ENCODE data around the gene MAML2. TPM values are rescaled to one million over a fixed set of nuclear protein-coding genes. Genes with fewer than 3 reads are reported as not detected.

MAML2 gene
- total RNA-seq, 1 experiment from 2014 or later: 28.3 TPM

GRCh38 chr11:95943546-95943945 is 399.4 kb downstream of the MAML2 start:
- DNase-seq: no peak
- Histone ChIP-seq H3K27ac (no peak overlapping the region), H3K4me2 (no peak overlapping the region), H3K4me3 (no peak overlapping the region), H3F3A (ENCODE audit: insufficient read depth, low read depth) (no peaks in the 10 kb centered on the region), H3K9me3 (ENCODE audit: insufficient read depth, low read depth) (peaks cover 16% of the 10 kb centered on the region), H3K9me2 (ENCODE audit: insufficient read depth) (no peaks in the 10 kb centered on the region), H3K36me3 (ENCODE audit: low read depth) (no peaks in the 10 kb centered on the region), H4K20me1 (ENCODE audit: insufficient read depth) (no peaks in the 10 kb centered on the region), H3K79me2 (ENCODE audit: low read depth) (no peaks in the 10 kb centered on the region), H3K4me1 (replicated peaks; ENCODE audit: insufficient read depth) (no peaks in the 10 kb centered on the region), H2AFZ (no peak overlapping the region), H3K27me3 (ENCODE audit: insufficient read depth, low read depth) (no peaks in the 10 kb centered on the region)
- ChIA-PET CTCF (no interaction called here), POLR2A (ENCODE audit: unreplicated experiment) (no interaction called here)
- no TSS peak for BruUV-seq (replicated peaks)
- intact Hi-C loops (cut with micrococcal nuclease; ENCODE audit: unreplicated experiment): no loop called here
- no peak for TF ChIP-seq EZH2 (IDR thresholded peaks at IDR 0.05; ENCODE audit: low read depth)
- TF ChIP-seq CTCF (conservative IDR thresholded peaks at IDR 0.05): no peak

GRCh38 chr11:95939091-95939490 is 403.9 kb downstream of the MAML2 start:
- TF ChIP-seq EZH2 (IDR thresholded peaks at IDR 0.05; ENCODE audit: low read depth) (no peak), CTCF (conservative IDR thresholded peaks at IDR 0.05) (no peak)
- CTCF ChIA-PET: no interaction called here
- no peak for DNase-seq
- no peak overlapping the region for H2AFZ ChIP-seq
- H3K27ac ChIP-seq: no peak overlapping the region
- intact Hi-C loops (cut with micrococcal nuclease; ENCODE audit: unreplicated experiment): no loop called here
- no peaks in the 10 kb centered on the region for H3K9me2 ChIP-seq (ENCODE audit: insufficient read depth)
- H3K4me3 ChIP-seq: no peak overlapping the region
- H3K9me3 ChIP-seq (ENCODE audit: insufficient read depth, low read depth): peaks cover 16% of the 10 kb centered on the region; the same call in 1 of the 2 replicates
- POLR2A ChIA-PET (ENCODE audit: unreplicated experiment): no interaction called here
- H3K36me3 ChIP-seq (ENCODE audit: low read depth): no peaks in the 10 kb centered on the region
- no peaks in the 10 kb centered on the region for H3K27me3 ChIP-seq (ENCODE audit: insufficient read depth, low read depth)
- no peaks in the 10 kb centered on the region for H3K79me2 ChIP-seq (ENCODE audit: low read depth)
- H3K4me2 ChIP-seq: no peak overlapping the region
- H3F3A ChIP-seq (ENCODE audit: insufficient read depth, low read depth): no peaks in the 10 kb centered on the region
- no peaks in the 10 kb centered on the region for H4K20me1 ChIP-seq (ENCODE audit: insufficient read depth)
- peaks cover 5% of the 10 kb centered on the region; the same call in 1 of the 2 replicates for H3K4me1 ChIP-seq (replicated peaks; ENCODE audit: insufficient read depth)
- BruUV-seq (replicated peaks): no TSS peak

GRCh38 chr11:95937358-95937757 is 405.6 kb downstream of the MAML2 start:
- Histone ChIP-seq H3K9me2 (ENCODE audit: insufficient read depth) (no peaks in the 10 kb centered on the region), H3K4me1 (replicated peaks; ENCODE audit: insufficient read depth) (peaks cover 5% of the 10 kb centered on the region; the same call in 1 of the 2 replicates), H3K79me2 (ENCODE audit: low read depth) (no peaks in the 10 kb centered on the region), H3F3A (ENCODE audit: insufficient read depth, low read depth) (no peaks in the 10 kb centered on the region), H3K36me3 (ENCODE audit: low read depth) (no peaks in the 10 kb centered on the region), H3K27me3 (ENCODE audit: insufficient read depth, low read depth) (no peaks in the 10 kb centered on the region), H2AFZ (no peak overlapping the region), H3K4me2 (no peak overlapping the region), H3K27ac (no peak overlapping the region), H3K4me3 (no peak overlapping the region), H3K9me3 (ENCODE audit: insufficient read depth, low read depth) (peaks cover 16% of the 10 kb centered on the region; the same call in 1 of the 2 replicates), H4K20me1 (ENCODE audit: insufficient read depth) (no peaks in the 10 kb centered on the region)
- ChIA-PET POLR2A (ENCODE audit: unreplicated experiment) (no interaction called here), CTCF (no interaction called here)
- no peak for DNase-seq
- intact Hi-C loops (cut with micrococcal nuclease; ENCODE audit: unreplicated experiment): no loop called here
- TF ChIP-seq CTCF (conservative IDR thresholded peaks at IDR 0.05) (no peak), EZH2 (IDR thresholded peaks at IDR 0.05; ENCODE audit: low read depth) (no peak)
- BruUV-seq (replicated peaks): no TSS peak

All from PC-9 (cell line).